PC-3 (cell line): ENCODE data around the gene SIPA1L2.

ENCODE experiments used
- CTCF ChIP-seq: fragments of 300-600 bp; sonication (generic); conservative IDR thresholded peaks from 2 replicates; pipeline ENCODE4 v1.5.1; 2017; ENCODE audit warnings: antibody characterized with exemption, low read depth, mild to moderate bottlenecking, low read length
- EZH2phosphoT487 ChIP-seq: fragments of 300-600 bp; sonication (generic); IDR thresholded peaks from 2 replicates; pipeline ENCODE4 v1.6.1; 2018; ENCODE audit warnings: mild to moderate bottlenecking, antibody characterized with exemption, low read length, borderline replicate concordance

GRCh38 chr1:232585486-232585885, 44.4 kb downstream of the SIPA1L2 start:
- TF ChIP-seq CTCF = no peak
- TF ChIP-seq EZH2phosphoT487 = no peak
